Astrocyte (in vitro differentiated cells and primary cell): ENCODE measurements around the gene CDH7. TPM values are rescaled to one million over a fixed set of nuclear protein-coding genes. Genes with fewer than 3 reads are reported as not detected.
A peak's percentile ranks its signal among the peaks of the same experiment; 100 is the strongest.

Source experiments
- DNase-seq: peaks from one replicate; pipeline ENCODE4 v3.0.0-alpha.2; 2010; ENCODE audit warnings: low read depth
- FAIRE-seq: peaks from 2 replicates; lab custom pipeline; 2011; peaks lifted over from hg19 to GRCh38; lab: Jason Lieb, UNC
- H2AFZ ChIP-seq: 2 replicates; pipeline ENCODE4 v1.6.0; 2012; ENCODE audit warnings: low read depth, low read length, inconsistent platforms
- H3K27ac ChIP-seq: 2 replicates; pipeline ENCODE4 v1.5.1; 2011; ENCODE audit warnings: low read depth, low read length, inconsistent platforms
- H3K27me3 ChIP-seq: 2 replicates; pipeline ENCODE4 v1.6.0; 2011; ENCODE audit warnings: low read length, inconsistent platforms; ENCODE audit not compliant: insufficient read depth
- H3K36me3 ChIP-seq: 2 replicates; pipeline ENCODE4 v1.5.1; 2011; ENCODE audit warnings: low read length, inconsistent platforms; ENCODE audit not compliant: insufficient read depth
- H3K4me1 ChIP-seq: 2 replicates; pipeline ENCODE4 v1.5.1; 2011; ENCODE audit warnings: low read length, inconsistent platforms; ENCODE audit not compliant: insufficient read depth
- H3K4me2 ChIP-seq: 2 replicates; pipeline ENCODE4 v1.6.0; 2012; ENCODE audit warnings: low read length, inconsistent platforms
- H3K4me3 ChIP-seq: 2 replicates; pipeline ENCODE4 v1.5.1; 2011; ENCODE audit warnings: low read depth, mild to moderate bottlenecking, low read length, inconsistent platforms; ENCODE audit not compliant: insufficient read depth
- H3K79me2 ChIP-seq: 2 replicates; pipeline ENCODE4 v1.6.0; 2012; ENCODE audit warnings: mild to moderate bottlenecking, low read length, inconsistent platforms; ENCODE audit not compliant: insufficient read depth
- H3K9ac ChIP-seq: 2 replicates; pipeline ENCODE4 v1.6.0; 2012; ENCODE audit warnings: mild to moderate bottlenecking, low read length, inconsistent platforms
- H3K9me3 ChIP-seq: 2 replicates; pipeline ENCODE4 v1.5.1; 2012; ENCODE audit warnings: low read depth, mild to moderate bottlenecking, low read length, inconsistent platforms; ENCODE audit not compliant: insufficient read depth
- H4K20me1 ChIP-seq: 2 replicates; pipeline ENCODE4 v1.6.0; 2012; ENCODE audit warnings: low read length, inconsistent platforms; ENCODE audit not compliant: insufficient read depth
- H3K27ac Mint-ChIP-seq: one replicate; pipeline ENCODE4 v1.8.0; 2021; ENCODE audit warnings: mild to moderate bottlenecking, mixed read lengths; ENCODE audit not compliant: unreplicated experiment
- H3K27me3 Mint-ChIP-seq: one replicate; pipeline ENCODE4 v1.8.0; 2021; ENCODE audit warnings: low read depth, mixed read lengths; ENCODE audit not compliant: unreplicated experiment
- H3K36me3 Mint-ChIP-seq: one replicate; pipeline ENCODE4 v1.8.0; 2021; ENCODE audit warnings: low read depth, mixed read lengths; ENCODE audit not compliant: unreplicated experiment
- H3K4me1 Mint-ChIP-seq: one replicate; pipeline ENCODE4 v1.8.0; 2021; ENCODE audit warnings: low read depth, mixed read lengths; ENCODE audit not compliant: unreplicated experiment
- H3K4me3 Mint-ChIP-seq: one replicate; pipeline ENCODE4 v1.8.0; 2021; ENCODE audit warnings: mild to moderate bottlenecking, moderate library complexity, mixed read lengths; ENCODE audit not compliant: unreplicated experiment
- H3K9me3 Mint-ChIP-seq: one replicate; pipeline ENCODE4 v1.8.0; 2021; ENCODE audit warnings: mild to moderate bottlenecking, mixed read lengths; ENCODE audit not compliant: unreplicated experiment
- EZH2 ChIP-seq: IDR thresholded peaks from 2 replicates; pipeline ENCODE4 v1.6.1; 2012; ENCODE audit warnings: mild to moderate bottlenecking, low read length, inconsistent platforms; ENCODE audit not compliant: insufficient read depth
- total RNA-seq: library from RNA; stranded (reverse); gene quantifications from 2 replicates; pipeline ENCODE4 v1.2.1, GENCODE V29; 2021
- TF ChIP-seq, protein P1 (sequence below): IDR thresholded peaks from 2 replicates; pipeline ENCODE4 v1.5.1; 2011; ENCODE audit warnings: low read depth, mild to moderate bottlenecking, inconsistent platforms, low read length, moderate library complexity; ENCODE audit not compliant: insufficient read depth

Gene CDH7
- total RNA-seq, 1 donor from 2014 or later: 0.43 TPM

DNA sequence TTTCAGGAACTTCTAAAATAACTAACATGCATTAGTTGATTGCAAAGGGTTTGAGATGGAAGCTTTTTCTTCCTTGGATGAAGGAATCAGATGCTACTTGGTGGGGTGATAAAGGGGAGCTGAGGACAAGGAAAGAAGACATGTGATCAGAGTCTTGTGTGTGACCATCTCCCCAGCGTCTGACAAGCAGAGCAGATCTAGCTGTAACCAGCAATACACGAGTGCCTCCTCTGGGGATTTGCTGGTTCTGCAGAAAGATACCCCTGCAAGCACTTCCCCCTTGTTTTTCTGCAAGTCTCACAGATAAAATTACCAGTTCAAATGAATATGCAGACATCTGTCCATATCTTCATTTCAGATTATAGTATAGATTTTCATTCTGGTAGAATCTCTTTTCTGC, 2.7 kb downstream of the CDH7 start:
- DNase-seq: no peak
- Histone ChIP-seq H3K4me2 (no peak overlapping the region), H3K4me3 (no peak overlapping the region), H2AFZ (no peak overlapping the region), H3K4me1 (peaks cover 2% of the 10 kb centered on the region), H3K27me3 (peaks cover 12% of the 10 kb centered on the region), H3K36me3 (no peaks in the 10 kb centered on the region), H3K27ac (no peak overlapping the region), H3K9me3 (no peaks in the 10 kb centered on the region), H4K20me1 (no peaks in the 10 kb centered on the region), H3K9ac (no peak overlapping the region), H3K79me2 (no peaks in the 10 kb centered on the region)
- FAIRE-seq: no peak
- no peak overlapping the region for H3K4me3 Mint-ChIP-seq
- no peak overlapping the region for H3K27ac Mint-ChIP-seq
- peaks cover 5% of the 10 kb centered on the region for H3K9me3 Mint-ChIP-seq
- H3K27me3 Mint-ChIP-seq: peaks cover 11% of the 10 kb centered on the region
- TF ChIP-seq, protein P1, sequence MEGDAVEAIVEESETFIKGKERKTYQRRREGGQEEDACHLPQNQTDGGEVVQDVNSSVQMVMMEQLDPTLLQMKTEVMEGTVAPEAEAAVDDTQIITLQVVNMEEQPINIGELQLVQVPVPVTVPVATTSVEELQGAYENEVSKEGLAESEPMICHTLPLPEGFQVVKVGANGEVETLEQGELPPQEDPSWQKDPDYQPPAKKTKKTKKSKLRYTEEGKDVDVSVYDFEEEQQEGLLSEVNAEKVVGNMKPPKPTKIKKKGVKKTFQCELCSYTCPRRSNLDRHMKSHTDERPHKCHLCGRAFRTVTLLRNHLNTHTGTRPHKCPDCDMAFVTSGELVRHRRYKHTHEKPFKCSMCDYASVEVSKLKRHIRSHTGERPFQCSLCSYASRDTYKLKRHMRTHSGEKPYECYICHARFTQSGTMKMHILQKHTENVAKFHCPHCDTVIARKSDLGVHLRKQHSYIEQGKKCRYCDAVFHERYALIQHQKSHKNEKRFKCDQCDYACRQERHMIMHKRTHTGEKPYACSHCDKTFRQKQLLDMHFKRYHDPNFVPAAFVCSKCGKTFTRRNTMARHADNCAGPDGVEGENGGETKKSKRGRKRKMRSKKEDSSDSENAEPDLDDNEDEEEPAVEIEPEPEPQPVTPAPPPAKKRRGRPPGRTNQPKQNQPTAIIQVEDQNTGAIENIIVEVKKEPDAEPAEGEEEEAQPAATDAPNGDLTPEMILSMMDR: peak; percentile 31
- no peak for TF ChIP-seq EZH2
- H3K36me3 Mint-ChIP-seq: no peaks in the 10 kb centered on the region
- peaks cover 29% of the 10 kb centered on the region for H3K4me1 Mint-ChIP-seq

- Mint-ChIP-seq H3K9me3 (peaks cover 5% of the 10 kb centered on the region), H3K36me3 (no peaks in the 10 kb centered on the region), H3K4me3 (no peak overlapping the region), H3K4me1 (peaks cover 29% of the 10 kb centered on the region), H3K27me3 (peaks cover 11% of the 10 kb centered on the region), H3K27ac (peak overlapping the region; percentile 81)
- Histone ChIP-seq H4K20me1 (no peaks in the 10 kb centered on the region), H3K4me1 (peaks cover 2% of the 10 kb centered on the region), H2AFZ (no peak overlapping the region), H3K9me3 (no peaks in the 10 kb centered on the region), H3K4me2 (no peak overlapping the region), H3K27ac (no peak overlapping the region), H3K36me3 (no peaks in the 10 kb centered on the region), H3K9ac (no peak overlapping the region), H3K79me2 (no peaks in the 10 kb centered on the region), H3K27me3 (peaks cover 12% of the 10 kb centered on the region), H3K4me3 (no peak overlapping the region)
- DNase-seq: peak; percentile 31
- FAIRE-seq: no peak
- TF ChIP-seq, protein P1: no peak
- TF ChIP-seq EZH2: no peak
Observed at GRCh38 chr18:65754121-65754520, 3.3 kb downstream of the CDH7 start.

- Histone ChIP-seq H3K36me3 (no peaks in the 10 kb centered on the region), H3K4me1 (no peaks in the 10 kb centered on the region), H2AFZ (no peak overlapping the region), H3K27ac (no peak overlapping the region), H3K9me3 (no peaks in the 10 kb centered on the region), H3K4me3 (no peak overlapping the region), H3K9ac (no peak overlapping the region), H3K4me2 (no peak overlapping the region), H3K27me3 (peaks cover 10% of the 10 kb centered on the region), H3K79me2 (no peaks in the 10 kb centered on the region), H4K20me1 (no peaks in the 10 kb centered on the region)
- no peaks in the 10 kb centered on the region for H3K36me3 Mint-ChIP-seq
- peak overlapping the region; percentile 30 for H3K27ac Mint-ChIP-seq
- peaks cover 8% of the 10 kb centered on the region for H3K27me3 Mint-ChIP-seq
- H3K9me3 Mint-ChIP-seq: peaks cover 5% of the 10 kb centered on the region
- TF ChIP-seq EZH2: no peak
- TF ChIP-seq, protein P1: no peak
- H3K4me1 Mint-ChIP-seq: peaks cover 29% of the 10 kb centered on the region
- H3K4me3 Mint-ChIP-seq: no peak overlapping the region
- FAIRE-seq (no peak), DNase-seq (no peak)
Observed at GRCh38 chr18:65755616-65756015, 4.8 kb downstream of the CDH7 start.
